Stimulated activated CD8-positive, alpha-beta memory T cell treated with anti-CD3 and anti-CD28 coated beads, Interleukin-15, amount 100 ng/mL, for 1 hour (primary cell): Measurements from ENCODE around the gene SZRD1.
A peak's percentile ranks its signal among the peaks of the same experiment; 100 is the strongest.

Source experiments
- DNase-seq: peaks from one replicate; pipeline ENCODE4 v3.0.0-alpha.2; 2020; ENCODE audit warnings: low read depth

The SZRD1 gene

DNA sequence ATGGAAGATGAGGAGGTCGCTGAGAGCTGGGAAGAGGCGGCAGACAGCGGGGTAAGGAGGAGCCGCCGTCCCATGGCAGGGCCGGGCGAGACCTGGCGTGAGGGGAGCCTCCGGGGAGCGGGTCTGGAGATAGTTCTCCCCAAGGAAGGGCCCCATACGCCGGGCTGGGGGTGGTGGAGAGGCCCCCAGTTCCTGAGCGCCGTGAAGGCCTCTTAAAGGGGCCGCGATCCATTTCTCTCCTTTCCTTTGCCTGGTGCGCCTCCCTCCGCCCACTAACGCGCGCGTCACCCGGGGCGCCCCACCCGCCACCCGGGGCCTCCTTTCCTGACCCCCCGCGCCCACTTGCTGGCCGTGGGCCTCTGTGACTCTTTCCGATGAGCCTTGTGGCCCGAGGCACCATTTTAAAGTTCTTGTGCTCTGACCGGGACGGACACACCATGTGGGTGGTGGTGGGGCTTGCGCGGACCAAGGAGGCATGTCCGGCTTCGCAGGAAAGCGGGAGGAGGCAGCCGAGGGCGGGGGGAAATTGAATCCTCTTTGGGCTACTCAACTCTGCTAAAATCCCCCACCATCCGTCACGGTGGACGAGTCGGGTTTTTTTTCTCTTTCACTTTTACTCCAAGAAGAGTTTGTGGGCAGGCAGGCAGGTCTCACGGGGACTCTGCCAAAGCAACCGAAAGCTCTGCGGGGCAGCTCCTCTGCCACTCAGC, 371 bp downstream of the SZRD1 start:
- peak; percentile 64 for DNase-seq

- no peak for DNase-seq
Measured at GRCh38 chr1:16367968-16368890, 1.2 kb downstream of the SZRD1 start.

DNA sequence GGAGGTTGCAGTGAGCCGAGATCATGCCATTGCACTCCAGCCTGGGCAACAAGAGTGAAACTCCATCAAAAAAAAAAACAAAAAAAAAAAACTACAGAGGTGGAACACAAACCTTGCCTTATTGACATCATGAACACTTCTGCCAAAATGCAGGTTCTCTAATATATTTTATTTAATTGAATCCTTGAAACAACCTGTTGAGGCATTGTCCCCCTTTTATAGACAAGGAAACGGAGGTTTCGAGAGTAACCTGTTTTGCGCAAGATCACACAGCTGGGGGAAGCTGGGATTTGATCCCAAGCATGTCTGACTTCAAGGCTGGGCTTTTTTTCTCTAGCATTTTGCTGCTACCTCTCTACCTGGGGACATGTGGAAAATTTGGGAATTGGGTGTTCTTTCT, 2.8 kb downstream of the SZRD1 start:
- no peak for DNase-seq

- no peak for DNase-seq
Measured at GRCh38 chr1:16371725-16372124, 4.7 kb downstream of the SZRD1 start.

DNA sequence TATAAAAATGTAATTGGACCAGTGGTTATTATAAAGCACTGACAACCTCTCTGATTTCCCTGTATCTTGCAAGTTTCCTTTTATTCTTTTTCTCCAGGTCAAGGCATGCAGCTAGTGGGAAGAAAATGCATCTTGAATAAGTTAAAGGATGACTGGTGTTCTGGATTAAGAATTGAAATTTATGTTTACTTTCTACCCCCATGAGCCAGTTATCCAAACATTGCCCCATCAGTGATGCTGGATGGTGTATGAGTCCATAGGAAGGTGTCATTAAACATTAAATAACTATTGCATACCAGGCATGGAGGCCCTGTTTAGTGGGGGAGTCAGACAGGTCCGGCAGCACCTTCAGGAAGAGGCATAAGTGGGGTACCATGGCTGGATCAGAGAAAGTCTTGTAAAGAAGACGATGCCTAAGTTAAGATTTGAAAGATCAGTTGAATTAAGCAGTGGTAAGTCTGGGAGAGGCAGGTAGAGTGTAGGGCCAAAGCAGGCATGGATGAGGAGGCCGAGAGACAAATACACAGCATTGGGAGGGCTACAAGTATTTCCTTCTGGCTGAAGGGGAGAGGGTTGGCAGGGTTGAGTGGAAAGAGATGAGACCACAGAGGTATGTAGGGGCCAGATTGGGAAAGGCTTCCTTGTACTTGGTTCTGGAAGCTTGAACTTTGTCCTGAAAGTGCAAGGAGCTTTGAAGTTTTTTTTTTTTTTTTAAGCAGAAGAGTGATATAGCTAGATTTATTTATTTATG, 5.7 kb downstream of the SZRD1 start:
- no peak for DNase-seq

- DNase-seq, result no peak
Measured at GRCh38 chr1:16374266-16374665, 7.2 kb downstream of the SZRD1 start.

DNA sequence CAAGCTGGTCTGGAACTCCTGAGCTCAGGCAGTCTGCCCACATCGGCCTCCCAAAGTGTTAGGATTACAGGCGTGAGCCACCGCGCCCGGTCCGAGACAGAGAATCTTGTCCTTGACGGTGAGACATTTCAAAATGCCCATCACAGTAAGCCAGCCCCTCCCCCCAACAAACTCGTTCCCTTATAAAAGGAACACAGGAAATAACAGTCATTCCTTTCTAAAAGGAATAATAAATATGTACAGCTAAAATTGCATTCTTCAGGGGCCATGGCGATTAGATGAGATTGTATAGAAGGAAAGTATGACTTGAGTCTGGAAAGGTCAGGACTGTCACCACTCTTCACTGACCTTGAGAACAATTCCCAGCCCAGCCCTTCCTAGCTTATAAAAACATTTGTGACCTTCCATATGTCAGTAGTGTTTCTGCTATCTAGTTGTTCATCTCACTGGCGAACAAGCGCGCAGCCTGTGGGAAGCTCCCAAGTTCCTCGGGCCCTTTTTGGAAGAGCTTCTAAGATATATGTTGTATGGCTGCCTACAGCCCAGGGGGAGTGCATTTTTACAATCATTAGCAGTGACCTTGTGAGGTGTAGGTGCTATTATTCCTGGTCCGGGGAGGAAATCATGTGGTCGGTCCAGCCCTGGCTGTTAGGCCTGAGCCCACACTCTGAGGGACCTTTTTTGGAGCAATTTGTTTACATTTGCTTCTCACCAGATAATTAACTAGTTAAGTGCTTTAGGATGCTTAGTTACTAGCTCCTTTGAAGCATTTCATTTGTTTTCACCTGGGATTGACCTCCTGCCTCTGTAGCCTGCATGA, 8.7 kb downstream of the SZRD1 start:
- no peak for DNase-seq

DNA sequence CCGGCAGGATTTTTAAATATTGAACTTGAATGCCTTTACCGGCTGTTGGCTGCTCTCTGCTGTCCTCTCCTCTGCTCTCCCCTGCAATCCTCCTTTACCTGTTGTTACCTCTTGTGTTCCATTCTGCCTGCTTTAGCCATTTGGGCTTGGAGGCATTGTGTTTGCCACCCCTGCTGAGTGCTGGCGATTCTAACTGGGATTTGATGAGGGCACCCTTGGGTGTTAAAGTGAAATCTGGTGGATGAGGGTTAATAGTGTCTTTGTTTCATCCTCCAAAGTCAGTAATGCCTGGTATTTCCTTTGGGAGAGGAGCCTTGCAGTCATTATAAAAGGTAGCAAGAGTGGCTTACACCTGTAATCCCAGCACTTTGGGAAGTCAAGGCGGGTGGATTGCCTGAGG, 9.9 kb downstream of the SZRD1 start:
- no peak for DNase-seq

DNA sequence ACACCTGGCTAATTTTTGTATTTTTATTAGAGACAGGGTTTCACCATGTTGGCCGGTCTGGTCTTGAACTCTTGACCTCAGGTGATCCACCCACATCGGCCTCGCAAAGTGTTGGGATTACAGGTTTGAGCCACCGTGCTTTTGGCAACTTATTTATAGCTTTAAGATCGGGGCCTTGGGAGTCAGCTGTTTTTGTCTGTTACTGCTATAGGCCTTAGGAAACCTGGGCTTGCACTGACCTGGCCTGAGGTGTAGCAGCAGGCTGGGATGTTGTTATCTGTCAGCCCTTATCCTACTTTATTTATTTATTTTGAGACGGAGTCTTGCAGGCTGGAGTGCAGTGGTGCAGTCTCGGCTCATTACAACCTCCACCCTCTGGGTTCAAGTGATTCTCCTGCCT, 11.4 kb downstream of the SZRD1 start:
- no peak for DNase-seq

GRCh38 chr1:16380868-16381267, 13.8 kb downstream of the SZRD1 start:
- no peak for DNase-seq

- DNase-seq, result no peak
Measured at GRCh38 chr1:16383888-16384287, 16.8 kb downstream of the SZRD1 start.

DNA sequence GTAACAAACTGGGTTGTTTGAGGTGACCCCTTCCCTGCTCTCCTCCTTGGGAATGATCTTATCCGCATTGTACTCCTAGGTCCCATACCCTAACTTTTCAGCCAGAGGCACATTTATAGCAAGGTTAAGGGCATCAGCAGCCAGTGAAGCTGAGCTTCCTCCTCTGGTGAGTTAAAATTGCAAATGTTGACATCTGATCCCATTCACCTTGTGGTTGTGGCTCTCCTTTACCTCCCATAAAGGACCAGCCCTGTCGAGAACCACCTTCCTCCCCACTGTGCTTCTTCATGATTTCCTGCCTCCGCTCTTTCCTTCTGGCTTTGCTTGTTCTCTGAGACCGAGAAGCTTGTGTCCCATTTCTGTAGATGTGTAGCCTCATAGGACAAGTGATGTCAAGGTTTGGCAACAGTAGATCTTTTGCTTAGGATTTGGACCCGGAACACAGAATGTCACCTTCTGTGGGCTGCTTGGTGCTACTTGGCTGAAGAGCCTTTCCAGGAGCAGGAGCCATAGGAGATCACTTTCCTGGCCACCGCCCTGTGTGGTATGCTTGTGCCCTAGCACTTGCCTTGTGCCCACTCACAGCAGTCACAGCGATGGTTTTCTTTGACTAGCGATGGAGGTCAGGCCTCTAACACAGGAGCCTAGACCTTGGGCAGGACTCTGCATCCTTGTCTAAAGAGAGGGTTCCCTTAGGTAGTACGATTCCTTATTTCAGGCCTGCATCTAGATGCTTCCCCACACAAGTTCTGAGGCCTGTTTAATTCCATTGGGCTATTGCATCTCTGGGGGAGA, 18.8 kb downstream of the SZRD1 start:
- no peak for DNase-seq

- DNase-seq, result no peak
Measured at GRCh38 chr1:16386454-16387113, 19.5 kb downstream of the SZRD1 start.

DNA sequence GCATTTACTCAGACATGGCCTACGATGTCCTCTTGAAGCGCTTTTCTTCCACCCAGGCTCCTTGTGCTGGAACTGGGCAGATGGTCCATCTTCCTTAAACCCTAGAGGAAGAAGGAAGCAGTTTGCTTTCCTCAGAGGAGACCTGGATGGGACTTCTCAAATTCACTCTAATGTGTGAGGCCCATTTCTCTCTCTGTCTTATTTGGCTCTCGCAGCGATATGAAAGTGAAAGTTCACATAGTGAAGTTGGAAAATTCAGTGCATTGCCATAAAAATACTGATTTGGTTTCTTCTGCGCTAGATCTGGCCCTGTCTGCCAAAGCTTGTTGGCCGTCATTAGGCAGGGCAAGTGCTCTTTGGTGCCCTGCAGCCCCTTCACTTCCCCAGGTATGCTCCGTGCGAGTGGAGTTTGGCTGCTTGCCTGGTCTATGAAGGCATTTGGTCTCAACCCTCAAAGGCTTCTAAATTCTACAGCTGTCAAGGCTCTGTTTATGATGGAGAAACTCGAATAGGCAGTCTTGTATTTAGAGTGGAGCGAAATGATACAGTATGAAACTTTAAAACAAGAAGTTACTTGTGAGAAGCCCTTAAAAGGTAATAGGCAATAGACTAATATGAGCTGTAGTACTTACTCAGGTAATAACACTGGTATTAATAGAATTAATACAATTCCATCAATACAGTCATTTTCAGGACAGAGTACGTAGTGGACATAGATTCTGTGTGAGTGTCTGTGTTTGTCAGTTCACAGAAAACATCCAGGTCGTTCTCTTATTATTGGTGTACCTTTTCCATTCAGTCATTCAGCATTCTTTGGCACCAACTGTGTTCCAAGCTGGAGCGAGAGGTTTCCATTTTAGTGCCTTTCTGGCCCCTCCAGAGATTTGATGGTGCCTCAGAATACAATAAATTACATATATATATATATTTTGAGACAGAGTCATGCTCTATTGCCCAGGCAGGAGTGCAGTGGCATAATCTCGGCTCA, 20.5 kb downstream of the SZRD1 start:
- DNase-seq, result no peak

DNA sequence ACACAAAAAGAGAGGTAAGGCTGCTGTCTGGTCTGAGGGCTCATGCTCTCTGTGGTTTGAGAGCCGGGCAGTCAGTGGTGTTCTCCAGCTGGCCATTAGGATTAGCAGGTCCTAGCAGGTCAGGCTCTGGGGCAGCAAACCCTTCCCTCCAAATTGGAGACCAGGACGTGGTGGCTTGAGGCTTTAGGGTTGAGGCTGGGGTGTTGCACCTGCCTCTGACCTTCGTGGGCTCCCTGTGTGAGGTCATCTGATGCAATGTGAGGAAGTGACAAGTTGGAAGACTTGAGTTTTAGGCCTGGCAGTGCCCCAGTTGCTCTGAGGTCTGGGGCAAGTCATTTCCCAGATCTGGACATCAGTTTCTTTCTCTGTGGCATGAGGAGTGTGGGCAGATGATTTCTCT, 24.4 kb downstream of the SZRD1 start:
- DNase-seq, result no peak

DNA sequence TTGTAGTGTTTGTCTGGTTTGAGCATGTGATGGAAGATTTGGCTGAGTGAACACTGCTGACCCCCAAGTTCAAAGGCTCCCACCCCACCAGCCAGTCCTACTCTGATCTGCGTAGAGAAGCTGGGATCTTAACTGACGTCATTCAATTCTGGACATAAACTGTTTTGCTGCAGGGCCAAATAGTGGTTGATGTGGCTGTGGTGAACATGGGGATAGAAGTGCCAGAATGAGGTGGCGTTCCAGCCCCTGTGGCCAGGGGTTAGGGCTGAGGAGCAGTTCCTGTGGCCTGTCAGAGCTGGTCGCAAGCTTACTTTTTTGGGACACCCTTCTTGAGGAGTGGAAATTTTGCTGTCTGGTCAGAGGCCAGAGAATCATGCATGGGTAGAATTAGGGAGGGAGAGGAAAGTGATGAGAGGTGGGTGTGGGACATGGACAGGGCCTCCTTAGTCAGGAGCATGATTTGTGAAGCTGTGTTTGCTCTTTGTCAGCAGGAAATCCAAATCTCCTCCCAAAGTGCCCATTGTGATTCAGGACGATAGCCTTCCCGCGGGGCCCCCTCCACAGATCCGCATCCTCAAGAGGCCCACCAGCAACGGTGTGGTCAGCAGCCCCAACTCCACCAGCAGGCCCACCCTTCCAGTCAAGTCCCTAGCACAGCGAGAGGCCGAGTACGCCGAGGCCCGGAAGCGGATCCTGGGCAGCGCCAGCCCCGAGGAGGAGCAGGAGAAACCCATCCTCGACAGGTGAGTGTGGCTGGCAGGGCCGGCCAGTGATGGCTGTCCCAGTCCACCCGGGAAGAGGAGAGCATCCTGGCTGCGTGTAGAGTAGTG, 25.9 kb downstream of the SZRD1 start:
- DNase-seq, result no peak

DNA sequence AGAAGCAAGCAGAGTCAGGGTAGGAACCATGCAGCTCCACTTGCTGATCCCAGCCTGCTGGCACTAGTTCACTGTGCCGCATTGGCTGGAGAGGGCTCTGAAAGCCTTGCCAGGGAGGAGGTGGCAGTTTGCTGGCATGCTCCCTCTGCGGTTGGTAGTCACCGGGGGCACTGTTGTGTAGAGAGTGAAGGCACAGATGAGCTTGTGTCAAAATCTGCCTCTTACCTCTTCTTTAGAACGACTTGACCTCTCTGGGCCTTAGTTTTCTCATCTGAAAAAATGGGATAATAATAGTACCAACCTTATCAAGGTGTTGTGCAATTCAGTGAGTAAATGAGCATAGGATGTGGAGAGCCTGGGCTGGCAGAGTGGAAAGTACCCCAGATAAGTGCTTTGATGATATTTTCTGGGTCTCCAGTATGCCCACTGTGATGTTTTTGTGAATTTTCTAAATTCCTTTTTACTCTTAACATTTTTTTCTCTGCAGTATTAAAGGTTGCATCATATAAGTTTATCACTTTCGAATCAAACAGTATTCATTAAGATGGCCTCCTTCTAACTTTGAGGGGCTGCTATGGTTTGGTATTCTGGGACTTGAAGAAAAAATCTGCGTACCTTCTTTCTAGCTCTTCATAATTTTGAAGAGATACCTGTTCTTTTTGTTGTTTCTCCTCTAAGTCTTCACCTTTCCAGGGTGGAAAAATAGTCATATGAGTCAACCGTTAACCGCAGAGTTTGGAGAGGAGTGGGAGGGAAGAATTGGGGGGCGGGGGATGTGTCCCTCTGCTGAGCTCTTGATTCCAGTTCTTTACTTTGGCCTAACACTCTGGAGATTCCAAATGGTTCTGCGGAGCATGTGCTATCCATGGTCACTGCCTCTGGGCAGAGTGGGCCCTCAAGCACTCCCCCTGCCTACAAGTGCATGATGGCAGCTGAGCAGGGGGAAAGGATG, 26.8 kb downstream of the SZRD1 start:
- DNase-seq, result no peak
